HEK293 (cell line): ENCODE results near the gene RRP1.
"Not testable (repeated sequence)": the region's sequence is repeated elsewhere in the genome, so short reads cannot be mapped to it uniquely, and the experiment has no call there.

Experiments used
- CTCF ChIA-PET: fragments of 350-600 bp; formaldehyde crosslinking; extraction: SDS; loops from one replicate; lab custom pipeline; 2021; ENCODE audit warnings: antibody characterized with exemption; lab: Yijun Ruan, JAX
- POLR2A ChIA-PET: fragments of 300-600 bp; formaldehyde crosslinking; extraction: SDS; loops from one replicate; lab custom pipeline; 2020; ENCODE audit warnings: antibody characterized with exemption, inconsistent platforms; lab: Yijun Ruan, JAX
- H3K27ac ChIP-seq: fragments of 200-500 bp; sonication (Bioruptor generic); 2 replicates; pipeline ENCODE4 v1.5.1; 2014; ENCODE audit warnings: low read depth, low read length, control low read depth, inconsistent platforms; ENCODE audit errors: extremely low read depth
- H3K36me3 ChIP-seq, 2 experiments: fragments of 200-500 bp in 1 of 2; sonication (Bioruptor generic) in 1 of 2; 1 replicate in 1 of 2; 2 replicates in 1 of 2; pipeline ENCODE4 v1.5.1; 2014 to 2017; ENCODE audit warnings: inconsistent platforms in 2 of 2, low read length in 2 of 2; ENCODE audit not compliant: control insufficient read depth in 2 of 2, insufficient read depth in 1 of 2
- H3K4me1 ChIP-seq: fragments of 200-500 bp; sonication (Bioruptor generic); 2 replicates; pipeline ENCODE4 v1.5.1; 2014; ENCODE audit warnings: mild to moderate bottlenecking, low read length, inconsistent platforms; ENCODE audit not compliant: control insufficient read depth, insufficient read depth
- H3K4me3 ChIP-seq: 2 replicates; pipeline ENCODE4 v1.5.1; 2011; ENCODE audit warnings: low read depth, mild to moderate bottlenecking, control low read depth, low read length, moderate library complexity
- H3K9me3 ChIP-seq: fragments of 200-500 bp; sonication (Bioruptor generic); 2 replicates; pipeline ENCODE4 v1.5.1; 2014; ENCODE audit warnings: low read depth, low read length, inconsistent platforms; ENCODE audit not compliant: control insufficient read depth, insufficient read depth
- KLF16 ChIP-seq: fragments of 450-650 bp; formaldehyde crosslinking; IDR thresholded peaks from 2 replicates; pipeline ENCODE4 v1.5.1; 2017; ENCODE audit warnings: missing biosample characterization, missing genetic modification characterization
- OVOL3 ChIP-seq: fragments of 450-650 bp; formaldehyde crosslinking; IDR thresholded peaks from 2 replicates; pipeline ENCODE4 v1.5.1; 2016; ENCODE audit warnings: missing biosample characterization, missing genetic modification characterization
- PRDM10 ChIP-seq: fragments of 450-650 bp; formaldehyde crosslinking; IDR thresholded peaks from 2 replicates; pipeline ENCODE4 v1.5.1; 2016; ENCODE audit warnings: missing biosample characterization, missing genetic modification characterization
- ZFHX2 ChIP-seq: fragments of 450-650 bp; formaldehyde crosslinking; conservative IDR thresholded peaks from 2 replicates; pipeline ENCODE4 v1.5.1; 2016; ENCODE audit warnings: missing biosample characterization, missing genetic modification characterization
- ZNF133 ChIP-seq: fragments of 450-650 bp; formaldehyde crosslinking; IDR thresholded peaks from 2 replicates; pipeline ENCODE4 v1.5.1; 2016; ENCODE audit warnings: missing biosample characterization, missing genetic modification characterization
- ZNF555 ChIP-seq: fragments of 450-650 bp; formaldehyde crosslinking; conservative IDR thresholded peaks from 2 replicates; pipeline ENCODE4 v1.5.1; 2017; ENCODE audit warnings: missing biosample characterization, mild to moderate bottlenecking, missing genetic modification characterization, inconsistent platforms
- TF ChIP-seq, protein P1 (sequence below): fragments of 450-650 bp; formaldehyde crosslinking; IDR thresholded peaks from 2 replicates; pipeline ENCODE4 v1.5.1; 2017; ENCODE audit warnings: missing biosample characterization, missing genetic modification characterization

RRP1 gene

DNA sequence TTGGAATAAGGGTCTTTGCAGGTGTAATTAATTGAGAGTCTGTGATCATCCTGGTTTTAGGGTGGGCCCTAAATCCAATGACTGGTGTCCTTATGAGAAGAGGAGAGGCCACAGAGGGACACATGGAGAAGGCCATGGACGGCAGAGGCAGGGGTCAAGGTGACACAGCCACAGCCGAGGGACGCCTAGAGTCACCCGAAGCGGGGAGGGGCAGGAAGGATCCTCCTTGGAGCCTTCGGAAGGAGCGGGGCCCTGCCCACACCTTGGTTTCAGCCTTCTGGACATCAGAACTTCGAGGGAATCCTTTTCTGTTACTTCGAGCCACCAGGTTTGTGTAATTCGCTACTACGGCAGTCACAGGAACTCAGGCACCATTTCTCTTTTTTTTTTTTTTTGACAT is 31.1 kb downstream of the RRP1 start:
- Histone ChIP-seq H3K4me3 (no peak overlapping the region), H3K4me1 (no peaks in the 10 kb centered on the region), H3K27ac (no peak overlapping the region), H3K9me3 (no peaks in the 10 kb centered on the region), H3K36me3 (no peaks in the 10 kb centered on the region)
- CTCF ChIA-PET = interaction anchor here (0.6 kb wide), 1 partner anchor 9 kb away, joined by 3 read pairs; no protein-coding TSS in a partner anchor
- TF ChIP-seq OVOL3 (no peak), ZNF555 (tag by site-specific recombination) (no peak)
- POLR2A ChIA-PET = no interaction called here

DNA sequence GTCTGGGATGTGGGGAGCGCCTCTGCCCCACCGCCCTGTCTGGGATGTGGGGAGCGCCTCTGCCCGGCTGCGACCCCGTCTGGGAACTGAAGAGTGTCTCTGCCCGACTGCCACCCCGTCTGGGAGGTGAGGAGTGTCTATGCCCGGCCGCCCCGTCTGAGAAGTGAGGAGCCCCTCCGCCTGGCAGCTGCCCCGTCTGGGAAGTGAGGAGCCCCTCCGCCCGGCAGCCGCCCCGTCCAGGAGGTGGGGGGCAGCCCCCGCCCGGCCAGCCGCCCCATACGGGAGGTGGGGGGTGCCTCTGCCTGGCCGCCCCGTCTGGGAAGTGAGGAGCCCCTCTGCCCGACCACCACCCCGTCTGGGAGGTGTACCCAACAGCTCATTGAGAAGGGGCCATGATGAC is 32.8 kb downstream of the RRP1 start:
- H3K4me3 ChIP-seq, H3K36me3 ChIP-seq, H3K27ac ChIP-seq, H3K4me1 ChIP-seq, H3K9me3 ChIP-seq, POLR2A ChIA-PET: not testable (repeated sequence)
- CTCF ChIA-PET = interaction anchor here (0.7 to 1.7 kb wide), 2 partner anchors 10 to 11 kb away, joined by 3 to 4 read pairs; no protein-coding TSS in a partner anchor

DNA sequence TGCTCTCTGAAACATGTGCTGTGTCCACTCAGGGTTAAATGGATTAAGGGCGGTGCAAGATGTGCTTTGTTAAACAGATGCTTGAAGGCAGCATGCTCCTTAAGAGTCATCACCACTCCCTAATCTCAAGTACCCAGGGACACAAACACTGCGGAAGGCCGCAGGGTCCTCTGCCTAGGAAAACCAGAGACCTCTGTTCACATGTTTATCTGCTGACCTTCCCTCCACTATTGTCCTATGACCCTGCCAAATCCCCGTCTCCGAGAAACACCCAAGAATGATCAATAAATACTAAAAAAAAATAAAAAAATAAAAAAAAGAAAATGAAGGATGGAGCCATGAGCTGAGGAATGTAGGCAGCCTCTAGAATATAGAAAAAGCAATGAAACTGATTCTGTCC is 33.4 kb downstream of the RRP1 start:
- H3K4me3 ChIP-seq, H3K4me1 ChIP-seq, H3K9me3 ChIP-seq, H3K36me3 ChIP-seq, POLR2A ChIA-PET, H3K27ac ChIP-seq: not testable (repeated sequence)
- CTCF ChIA-PET = interaction anchor here (0.7 to 1.7 kb wide), 2 partner anchors 12 to 15 kb away, joined by 3 to 4 read pairs; no protein-coding TSS in a partner anchor

- ChIA-PET POLR2A (interaction anchor here (1.2 kb wide), 1 partner anchor 12 kb away, joined by 3 read pairs; no protein-coding TSS in a partner anchor), CTCF (interaction anchor here (0.8 to 1.3 kb wide), 5 partner anchors 8 to 118 kb away, joined by 3 to 4 read pairs (median 3); no protein-coding TSS in a partner anchor)
- Histone ChIP-seq H3K9me3 (no peaks in the 10 kb centered on the region), H3K36me3 (no peaks in the 10 kb centered on the region), H3K4me3 (no peak overlapping the region), H3K4me1 (no peaks in the 10 kb centered on the region), H3K27ac (no peak overlapping the region)
- TF ChIP-seq KLF16 (no peak), PRDM10 (tag by site-specific recombination) (peak; percentile 76), ZNF133 (tag by site-specific recombination) (no peak), ZFHX2 (peak; percentile 45; the same call in 1 of the 2 replicates)
- TF ChIP-seq, protein P1, sequence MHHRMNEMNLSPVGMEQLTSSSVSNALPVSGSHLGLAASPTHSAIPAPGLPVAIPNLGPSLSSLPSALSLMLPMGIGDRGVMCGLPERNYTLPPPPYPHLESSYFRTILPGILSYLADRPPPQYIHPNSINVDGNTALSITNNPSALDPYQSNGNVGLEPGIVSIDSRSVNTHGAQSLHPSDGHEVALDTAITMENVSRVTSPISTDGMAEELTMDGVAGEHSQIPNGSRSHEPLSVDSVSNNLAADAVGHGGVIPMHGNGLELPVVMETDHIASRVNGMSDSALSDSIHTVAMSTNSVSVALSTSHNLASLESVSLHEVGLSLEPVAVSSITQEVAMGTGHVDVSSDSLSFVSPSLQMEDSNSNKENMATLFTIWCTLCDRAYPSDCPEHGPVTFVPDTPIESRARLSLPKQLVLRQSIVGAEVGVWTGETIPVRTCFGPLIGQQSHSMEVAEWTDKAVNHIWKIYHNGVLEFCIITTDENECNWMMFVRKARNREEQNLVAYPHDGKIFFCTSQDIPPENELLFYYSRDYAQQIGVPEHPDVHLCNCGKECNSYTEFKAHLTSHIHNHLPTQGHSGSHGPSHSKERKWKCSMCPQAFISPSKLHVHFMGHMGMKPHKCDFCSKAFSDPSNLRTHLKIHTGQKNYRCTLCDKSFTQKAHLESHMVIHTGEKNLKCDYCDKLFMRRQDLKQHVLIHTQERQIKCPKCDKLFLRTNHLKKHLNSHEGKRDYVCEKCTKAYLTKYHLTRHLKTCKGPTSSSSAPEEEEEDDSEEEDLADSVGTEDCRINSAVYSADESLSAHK = peak; percentile 93
Observed at GRCh38 chr21:43824333-43825241, 35.2 kb downstream of the RRP1 start.
